ENCODE results near the gene SF3A1.

DNA sequence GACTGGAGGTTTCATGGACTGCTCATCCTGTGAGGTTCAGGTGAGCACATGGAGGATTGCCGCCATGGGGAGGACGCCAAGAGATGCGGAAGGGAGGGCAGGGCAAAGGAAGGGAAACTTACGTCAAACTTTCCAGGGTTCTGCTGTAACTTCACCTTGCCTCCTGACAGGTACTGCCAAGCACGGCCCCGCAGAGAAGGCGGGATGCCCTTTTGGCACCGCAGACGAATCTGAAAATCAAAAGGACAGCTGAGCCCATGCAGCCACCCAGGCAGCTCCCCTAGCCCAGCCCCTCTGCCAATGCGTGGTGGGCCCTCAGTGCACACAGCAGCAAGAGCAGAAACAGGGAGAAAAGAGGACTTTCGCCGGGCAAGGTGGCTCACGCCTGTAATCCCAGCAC lies 57.4 kb downstream of the SF3A1 start:
- no peak for TF ChIP-seq POLR2A (IDR thresholded peaks at IDR 0.05)
- TF ChIP-seq, protein P1, sequence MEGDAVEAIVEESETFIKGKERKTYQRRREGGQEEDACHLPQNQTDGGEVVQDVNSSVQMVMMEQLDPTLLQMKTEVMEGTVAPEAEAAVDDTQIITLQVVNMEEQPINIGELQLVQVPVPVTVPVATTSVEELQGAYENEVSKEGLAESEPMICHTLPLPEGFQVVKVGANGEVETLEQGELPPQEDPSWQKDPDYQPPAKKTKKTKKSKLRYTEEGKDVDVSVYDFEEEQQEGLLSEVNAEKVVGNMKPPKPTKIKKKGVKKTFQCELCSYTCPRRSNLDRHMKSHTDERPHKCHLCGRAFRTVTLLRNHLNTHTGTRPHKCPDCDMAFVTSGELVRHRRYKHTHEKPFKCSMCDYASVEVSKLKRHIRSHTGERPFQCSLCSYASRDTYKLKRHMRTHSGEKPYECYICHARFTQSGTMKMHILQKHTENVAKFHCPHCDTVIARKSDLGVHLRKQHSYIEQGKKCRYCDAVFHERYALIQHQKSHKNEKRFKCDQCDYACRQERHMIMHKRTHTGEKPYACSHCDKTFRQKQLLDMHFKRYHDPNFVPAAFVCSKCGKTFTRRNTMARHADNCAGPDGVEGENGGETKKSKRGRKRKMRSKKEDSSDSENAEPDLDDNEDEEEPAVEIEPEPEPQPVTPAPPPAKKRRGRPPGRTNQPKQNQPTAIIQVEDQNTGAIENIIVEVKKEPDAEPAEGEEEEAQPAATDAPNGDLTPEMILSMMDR (IDR thresholded peaks at IDR 0.05): no peak

Data from esophagus squamous epithelium (tissue), 4 donors.